SK-N-MC (cell line): Measurements from ENCODE around the gene ADK.

ENCODE experiments used
- EZH2 ChIP-seq: fragments of 200-600 bp; sonication (generic); IDR thresholded peaks from one replicate; pipeline ENCODE4 v1.6.1; 2017; ENCODE audit warnings: antibody characterized with exemption
- POLR2AphosphoS5 ChIP-seq: IDR thresholded peaks from 2 replicates; pipeline ENCODE4 v1.6.1; 2012; ENCODE audit warnings: mild to moderate bottlenecking, low read depth, low read length, borderline replicate concordance

DNA sequence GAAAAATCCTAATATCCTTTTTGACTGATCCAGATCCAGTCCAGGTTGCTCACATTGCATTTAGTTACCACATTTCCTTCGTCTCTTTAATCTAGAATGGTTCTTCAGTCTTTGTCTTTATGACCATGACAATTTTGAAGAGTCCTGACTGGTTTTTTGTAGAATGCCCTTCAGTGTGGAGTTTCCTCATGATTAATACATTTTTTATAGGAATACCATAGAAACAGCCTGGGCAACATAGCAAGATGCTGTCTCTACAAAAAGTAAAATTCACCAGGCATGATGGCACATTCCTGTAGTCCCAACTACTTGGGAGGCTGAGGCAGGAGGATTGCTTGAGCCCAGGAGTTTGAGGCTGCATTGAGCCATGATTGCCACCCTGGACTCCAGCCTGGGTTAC, 390.4 kb downstream of the ADK start:
- TF ChIP-seq POLR2AphosphoS5 (no peak), EZH2 (no peak)
